Measurements from ENCODE around the gene LYSET.

DNA sequence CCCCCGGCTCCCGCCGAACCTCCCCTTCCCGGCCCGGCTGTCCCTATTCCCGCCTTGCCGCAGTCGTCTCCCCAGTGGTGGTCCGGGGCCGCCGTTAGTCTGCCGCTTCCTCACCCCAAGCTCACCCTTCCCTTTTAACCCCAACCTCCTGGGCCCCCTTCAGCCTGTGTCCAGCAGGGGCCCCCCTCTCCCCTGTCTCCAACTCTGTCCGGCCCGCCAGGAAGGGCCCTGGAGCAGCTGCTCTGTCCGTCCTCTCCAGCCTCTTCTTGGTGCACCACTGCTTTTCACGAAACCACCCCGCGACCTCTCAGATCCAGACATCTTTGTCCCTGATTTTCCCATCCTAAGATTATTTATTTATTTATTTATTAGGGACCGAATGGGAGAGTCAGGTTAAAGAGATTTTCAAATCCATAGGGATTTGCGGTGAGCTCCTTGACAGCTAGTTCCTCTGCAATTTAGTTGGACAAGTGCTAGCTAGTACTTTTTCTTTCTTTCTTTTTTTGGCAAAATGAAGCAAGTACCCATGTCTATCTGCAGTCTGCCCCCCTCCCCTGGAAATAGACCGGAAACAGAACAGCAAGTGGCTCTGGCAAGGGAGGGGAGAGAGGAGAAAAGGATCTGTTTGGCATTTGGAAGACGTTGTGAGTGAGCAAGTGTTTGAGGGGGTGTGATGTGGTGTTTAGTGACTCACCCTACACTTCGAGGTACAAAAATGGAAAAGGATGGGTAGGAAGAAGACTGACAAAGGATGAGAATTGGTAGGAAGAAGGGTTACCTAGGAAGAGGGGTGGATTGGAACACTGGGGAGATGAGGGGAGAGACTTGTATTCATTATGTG lies 22.6 kb downstream of the LYSET start:
- TF ChIP-seq, protein P1, sequence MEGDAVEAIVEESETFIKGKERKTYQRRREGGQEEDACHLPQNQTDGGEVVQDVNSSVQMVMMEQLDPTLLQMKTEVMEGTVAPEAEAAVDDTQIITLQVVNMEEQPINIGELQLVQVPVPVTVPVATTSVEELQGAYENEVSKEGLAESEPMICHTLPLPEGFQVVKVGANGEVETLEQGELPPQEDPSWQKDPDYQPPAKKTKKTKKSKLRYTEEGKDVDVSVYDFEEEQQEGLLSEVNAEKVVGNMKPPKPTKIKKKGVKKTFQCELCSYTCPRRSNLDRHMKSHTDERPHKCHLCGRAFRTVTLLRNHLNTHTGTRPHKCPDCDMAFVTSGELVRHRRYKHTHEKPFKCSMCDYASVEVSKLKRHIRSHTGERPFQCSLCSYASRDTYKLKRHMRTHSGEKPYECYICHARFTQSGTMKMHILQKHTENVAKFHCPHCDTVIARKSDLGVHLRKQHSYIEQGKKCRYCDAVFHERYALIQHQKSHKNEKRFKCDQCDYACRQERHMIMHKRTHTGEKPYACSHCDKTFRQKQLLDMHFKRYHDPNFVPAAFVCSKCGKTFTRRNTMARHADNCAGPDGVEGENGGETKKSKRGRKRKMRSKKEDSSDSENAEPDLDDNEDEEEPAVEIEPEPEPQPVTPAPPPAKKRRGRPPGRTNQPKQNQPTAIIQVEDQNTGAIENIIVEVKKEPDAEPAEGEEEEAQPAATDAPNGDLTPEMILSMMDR (IDR thresholded peaks at IDR 0.05): peak; percentile 24
- TF ChIP-seq EZH2 (IDR thresholded peaks at IDR 0.05; ENCODE audit: borderline replicate concordance, insufficient read depth, low read depth, low read length, poor library complexity, severe bottlenecking): no peak

All from B cell (primary cell).